NCI-H526 (cell line): ENCODE data around the gene SCYGR1.

Experiments used
- DNase-seq, 2 experiments: peaks; one replicate each; lab custom pipeline; 2025; lab: John Stamatoyannopoulos, UW

Gene SCYGR1

DNA sequence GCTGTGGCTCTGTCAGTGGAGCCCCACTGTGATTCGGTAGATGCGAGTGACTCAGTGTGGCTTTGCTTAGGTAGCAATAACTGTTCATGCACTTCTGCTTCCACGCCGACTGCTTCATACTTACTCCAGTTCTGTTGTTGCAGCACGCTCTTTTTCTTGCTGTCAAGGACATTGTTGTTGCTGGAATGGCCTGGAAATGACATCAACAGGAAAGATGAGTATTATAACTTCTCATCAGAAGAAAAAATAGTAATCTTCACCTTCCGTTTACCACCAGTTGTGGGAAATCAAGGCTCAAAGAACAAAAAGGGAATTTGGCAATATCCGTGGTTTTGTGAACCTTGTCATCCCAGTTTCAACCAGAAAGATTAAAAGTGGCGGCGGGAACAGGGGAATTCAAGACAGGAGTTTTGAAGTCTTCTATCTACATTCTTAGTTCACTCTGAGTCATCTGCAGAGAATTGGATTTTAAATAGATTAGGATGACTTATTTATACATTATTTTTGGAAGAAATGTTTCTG lies 16.9 kb downstream of the SCYGR1 start:
- DNase-seq: no peak

DNA sequence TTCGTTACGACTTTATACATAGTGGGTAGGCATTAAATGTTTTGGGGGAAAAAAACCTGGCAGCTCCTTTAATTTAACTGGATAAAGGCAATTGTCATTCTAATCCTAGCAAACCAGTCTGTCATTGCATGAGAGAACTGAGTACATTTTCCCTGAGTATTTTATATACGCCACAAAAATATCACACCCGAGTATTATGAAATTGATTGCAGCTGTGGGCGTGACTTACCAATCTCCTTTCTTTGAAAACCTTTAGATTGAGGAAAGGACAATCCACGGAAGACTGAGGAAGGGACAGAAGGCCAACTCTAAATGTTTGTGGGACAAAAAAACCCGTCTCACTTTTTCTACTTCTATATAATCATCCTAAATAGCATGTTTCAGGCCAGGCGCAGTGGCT lies 17.7 kb downstream of the SCYGR1 start:
- no peak for DNase-seq

DNA sequence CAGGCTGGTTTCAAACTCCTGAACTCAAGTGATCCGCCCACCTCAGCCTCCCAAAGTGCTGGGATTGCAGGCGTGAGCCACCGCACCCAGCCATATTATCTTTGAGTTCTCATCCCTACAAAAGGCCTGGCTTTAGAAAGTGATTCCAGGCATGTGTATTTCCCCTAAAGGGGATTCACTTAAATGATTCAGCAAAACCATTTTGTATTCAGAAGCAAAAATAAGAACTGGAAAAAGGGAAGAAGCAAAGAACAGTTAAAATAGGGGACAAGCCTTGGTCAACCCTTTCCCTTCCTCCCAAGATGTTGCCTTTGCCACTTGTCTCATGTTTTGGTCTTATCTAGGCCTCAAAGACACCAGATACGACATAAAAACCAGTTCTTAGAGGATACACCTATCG lies 19.2 kb downstream of the SCYGR1 start:
- no peak for DNase-seq

DNA sequence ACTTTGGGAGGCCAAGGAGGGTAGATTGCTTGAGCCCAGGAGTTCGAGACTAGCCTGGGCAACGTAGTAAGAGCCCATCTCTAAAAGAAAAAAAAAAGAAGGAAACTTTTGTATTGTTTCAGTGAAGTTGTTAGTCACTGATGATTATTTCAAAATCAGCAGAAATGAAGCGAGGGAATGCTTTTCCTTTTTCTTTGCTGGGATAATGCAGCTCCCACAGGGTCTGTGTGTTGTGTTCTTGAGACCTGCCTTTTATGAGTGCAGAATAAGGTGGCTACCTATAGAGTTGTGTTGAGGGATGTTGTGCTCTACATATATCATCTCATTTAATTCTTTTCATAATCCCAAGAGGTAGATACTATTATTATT lies 20.3 kb downstream of the SCYGR1 start:
- DNase-seq: no peak

DNA sequence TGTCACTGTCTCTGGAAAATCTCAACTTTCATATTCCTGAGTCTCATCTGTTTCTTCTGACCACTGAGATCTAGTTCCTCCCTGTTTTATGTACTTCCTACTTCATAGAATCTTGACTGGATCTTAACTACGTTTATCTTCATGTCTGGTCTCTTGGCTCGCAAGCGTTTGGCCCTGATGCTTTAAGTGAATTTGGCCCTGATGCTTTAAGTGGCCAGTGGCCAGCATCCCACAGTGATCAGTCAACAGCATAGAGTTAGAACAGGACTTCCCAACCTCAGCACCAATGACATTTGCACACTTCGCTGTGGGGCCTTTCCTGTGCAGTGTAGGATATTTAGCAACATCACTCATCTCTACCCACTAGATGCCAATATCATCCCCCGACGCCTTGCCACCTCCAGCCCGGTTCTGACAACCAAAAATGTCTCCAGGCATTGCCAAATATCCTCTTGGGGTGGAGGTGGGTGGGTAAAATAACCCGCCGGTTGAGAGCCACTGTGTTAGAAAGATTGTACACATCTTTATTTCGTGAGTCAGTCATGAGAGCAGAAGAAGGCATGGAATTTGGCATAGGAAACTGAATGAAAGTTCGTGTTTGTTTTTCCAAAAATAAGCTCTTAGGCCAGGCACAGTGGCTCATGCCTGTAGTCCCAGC lies 20.9 kb downstream of the SCYGR1 start:
- DNase-seq: no peak

DNA sequence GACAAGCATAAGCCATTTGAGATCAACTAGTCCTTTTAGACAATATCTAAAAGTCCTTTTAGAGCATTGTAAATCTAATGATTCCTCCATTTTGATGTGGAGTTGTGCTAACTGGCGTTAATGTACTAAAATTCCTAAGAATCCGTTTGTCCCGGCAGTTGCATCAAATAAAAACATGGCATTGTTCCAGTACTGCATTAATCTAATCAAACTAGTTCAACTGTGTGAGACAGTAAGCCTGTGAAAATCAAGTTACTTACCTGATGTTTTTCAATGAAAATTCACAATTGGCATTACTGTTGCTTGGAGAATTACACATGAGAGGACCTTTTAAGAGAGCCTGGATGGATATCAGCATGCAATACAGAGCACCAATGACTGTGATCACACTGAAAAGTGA lies 21.9 kb downstream of the SCYGR1 start:
- peak; percentile 34 to 47 for DNase-seq

DNA sequence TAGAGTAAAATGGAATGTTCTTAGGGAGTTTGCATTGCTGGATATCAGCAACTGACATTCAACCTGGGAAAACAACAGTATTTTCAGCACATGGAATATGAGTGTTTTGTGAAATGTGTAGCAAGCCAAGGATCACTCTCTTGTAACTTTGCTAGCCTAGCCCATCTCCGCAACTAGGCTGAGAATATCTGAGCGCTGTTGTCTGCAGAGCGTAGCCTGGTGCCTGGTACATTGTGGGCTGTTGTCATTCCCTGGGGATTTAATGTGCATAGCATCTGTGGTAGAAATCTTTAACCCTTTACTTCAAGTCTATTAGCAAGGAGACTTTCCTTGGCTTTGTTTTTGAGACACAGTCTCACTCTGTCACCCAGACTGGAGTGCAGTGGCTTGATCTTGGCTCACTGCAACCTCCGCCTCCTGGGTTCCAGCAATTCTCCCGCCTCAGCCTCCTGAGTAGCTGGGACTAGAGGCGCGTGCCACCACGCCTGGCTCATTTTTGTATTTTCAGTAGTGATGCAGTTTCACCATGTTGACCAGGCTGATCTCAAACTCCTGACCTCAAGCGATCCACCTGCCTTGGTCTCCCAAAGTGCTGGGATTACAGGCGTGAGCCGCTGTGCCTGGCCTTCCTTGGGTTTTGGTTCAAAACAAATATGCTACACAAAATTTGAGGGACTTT lies 23.0 kb downstream of the SCYGR1 start:
- peak; percentile 34 to 72 for DNase-seq

DNA sequence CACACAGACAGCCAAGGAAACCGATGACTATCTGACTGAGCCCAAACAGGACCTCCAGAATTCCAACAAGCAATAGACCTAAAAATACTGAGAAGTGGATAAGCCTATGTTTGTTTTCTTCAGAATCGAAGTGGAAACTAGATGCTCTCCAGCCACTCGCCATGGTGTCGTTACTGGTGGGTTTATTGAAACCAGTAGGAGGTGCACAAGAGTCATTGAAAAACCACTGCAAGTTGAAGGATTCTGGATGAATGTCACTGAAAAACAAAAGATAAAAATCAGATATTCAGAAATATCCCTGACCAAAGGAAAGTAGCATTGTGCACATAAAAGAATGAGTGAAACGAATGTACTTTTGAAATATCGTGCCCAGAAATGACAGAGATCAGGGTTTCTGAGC lies 24.0 kb downstream of the SCYGR1 start:
- DNase-seq: no peak

DNA sequence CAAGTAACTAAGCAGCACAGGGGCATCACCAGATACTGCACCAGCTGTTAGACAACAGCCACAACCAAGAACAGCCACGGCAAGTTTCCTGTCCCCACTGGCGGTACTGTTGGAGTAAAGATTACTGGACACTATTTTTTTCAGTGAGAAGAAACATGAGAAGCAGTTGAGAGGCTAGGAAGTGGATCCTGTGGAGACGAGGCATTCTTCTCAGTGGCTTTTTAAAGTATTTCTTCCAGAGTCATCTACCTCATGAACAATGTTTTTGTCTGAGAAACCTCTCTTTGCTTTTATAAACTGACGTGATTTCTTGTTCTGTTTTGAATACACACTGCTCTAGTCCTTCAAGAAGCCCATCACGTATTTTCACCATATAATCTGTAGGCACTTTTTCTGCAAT lies 27.4 kb downstream of the SCYGR1 start:
- no peak for DNase-seq

DNA sequence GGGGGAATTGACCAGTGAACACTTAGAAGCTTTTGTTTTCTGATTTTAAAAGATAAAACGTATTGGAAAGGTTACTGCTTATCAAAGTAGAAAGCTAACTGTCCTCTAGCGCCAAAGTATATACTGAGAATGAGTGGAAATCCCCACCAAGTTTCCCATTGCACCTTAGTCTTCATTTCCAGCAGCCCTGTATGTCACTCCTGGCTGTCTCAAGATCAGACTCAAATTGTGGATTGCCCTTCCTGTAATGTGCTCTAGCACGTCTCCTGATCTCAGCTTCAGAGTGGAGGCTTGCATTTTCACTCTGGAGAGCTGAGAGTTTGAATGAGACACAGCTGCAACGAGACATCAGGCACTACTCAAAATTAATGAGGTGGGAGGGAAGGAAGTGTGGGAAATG lies 36.1 kb downstream of the SCYGR1 start:
- DNase-seq: no peak

DNA sequence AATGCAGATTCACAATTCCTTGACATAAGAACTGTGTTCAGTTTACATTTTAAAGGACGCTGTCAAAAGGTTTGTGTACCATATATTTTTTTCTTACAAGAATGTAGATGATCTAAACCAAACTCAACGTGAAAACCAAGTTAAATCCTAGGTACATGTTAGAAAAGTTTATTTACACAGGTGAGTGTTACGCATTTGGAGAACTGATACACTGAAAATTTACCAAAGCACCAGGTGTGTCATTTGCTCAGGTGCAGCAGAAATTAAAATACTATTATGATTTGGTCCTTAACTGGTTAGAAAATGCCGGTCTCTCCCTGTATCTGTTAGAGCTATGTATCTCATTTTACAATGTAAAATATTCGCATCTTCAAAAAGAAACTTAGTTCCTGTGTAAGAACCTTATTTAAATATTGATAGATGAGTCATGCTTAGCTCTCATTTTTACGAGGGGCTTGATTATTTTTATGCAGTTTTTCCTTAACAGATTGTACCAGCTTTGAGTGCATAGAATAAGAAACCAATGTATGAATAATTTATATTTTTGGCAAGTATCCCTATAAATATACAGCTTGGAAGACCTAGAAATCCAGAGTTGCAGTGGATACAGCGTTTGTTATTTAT lies 37.6 kb downstream of the SCYGR1 start:
- no peak for DNase-seq

DNA sequence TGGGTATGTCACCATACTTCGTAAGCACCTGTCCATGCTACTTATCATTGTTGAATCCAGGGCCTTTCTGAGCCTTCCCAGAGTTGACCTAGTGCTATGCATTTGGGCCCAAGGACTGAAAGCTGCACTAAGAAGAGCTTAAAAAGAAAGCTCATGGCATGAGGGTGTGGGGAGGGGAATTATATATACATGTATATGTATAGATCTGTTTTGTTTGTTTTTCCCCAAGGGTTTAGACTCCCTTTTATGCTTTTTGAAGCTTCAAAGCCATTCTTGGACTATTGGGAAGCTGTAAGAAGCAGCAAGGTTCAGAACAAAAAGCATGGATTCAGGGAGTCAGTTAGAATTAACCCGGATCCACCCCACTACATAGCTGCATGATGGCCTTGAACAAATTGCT lies 39.4 kb downstream of the SCYGR1 start:
- no peak for DNase-seq

DNA sequence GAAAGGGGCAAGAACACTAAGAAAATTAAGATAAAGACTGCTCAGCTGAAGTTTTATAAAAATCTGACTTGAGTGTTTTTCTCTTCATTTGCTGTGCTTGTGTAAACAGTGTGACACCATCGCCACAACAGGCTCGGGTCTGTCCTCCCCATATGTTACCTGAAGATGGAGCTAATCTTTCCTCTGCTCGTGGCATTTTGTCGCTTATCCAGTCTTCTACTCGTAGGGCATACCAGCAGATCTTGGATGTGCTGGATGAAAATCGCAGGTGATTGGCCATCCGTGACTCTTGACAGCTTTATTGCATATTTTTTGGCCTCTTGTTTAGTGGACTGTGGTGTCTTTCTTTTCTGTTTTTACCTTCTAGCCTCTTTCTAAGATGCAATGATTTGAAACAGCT lies 40.6 kb downstream of the SCYGR1 start:
- no peak for DNase-seq

DNA sequence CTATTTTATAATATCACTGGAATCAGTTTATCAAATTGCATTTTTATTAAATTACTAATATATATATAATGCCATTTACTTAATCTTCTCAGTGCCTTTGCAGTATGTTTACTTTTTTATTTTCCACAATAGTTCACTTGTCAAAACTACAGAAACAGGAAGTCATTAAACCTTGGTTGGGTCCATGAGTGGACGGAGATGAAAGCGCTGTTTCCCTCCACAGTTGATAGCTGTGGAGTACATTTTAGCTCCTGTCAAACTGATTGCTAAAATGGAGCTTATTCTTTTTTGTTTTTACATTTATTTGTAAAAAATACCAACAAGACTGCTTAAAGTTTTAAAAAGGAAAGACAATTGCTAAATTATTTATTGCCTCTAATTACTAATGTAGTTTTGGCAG lies 43.5 kb downstream of the SCYGR1 start:
- no peak for DNase-seq

DNA sequence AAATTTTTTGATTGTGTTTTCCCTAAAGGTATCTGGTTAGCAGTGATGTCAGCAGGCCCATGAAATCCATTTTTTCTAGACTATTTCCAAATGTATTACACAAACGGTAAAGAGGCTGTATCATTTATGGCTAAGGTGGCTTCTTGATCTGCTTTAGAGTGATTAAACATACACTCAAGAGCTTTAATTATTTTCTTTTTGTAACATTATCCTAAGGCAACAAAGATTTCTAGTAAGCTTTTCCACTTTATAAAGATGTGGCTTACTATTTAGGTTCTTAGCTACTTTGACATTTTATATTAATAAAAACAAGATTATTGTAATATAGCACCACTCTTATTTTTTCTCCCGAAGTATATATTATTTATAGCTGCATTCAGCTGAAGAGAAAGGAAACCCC lies 46.2 kb downstream of the SCYGR1 start:
- no peak for DNase-seq

DNA sequence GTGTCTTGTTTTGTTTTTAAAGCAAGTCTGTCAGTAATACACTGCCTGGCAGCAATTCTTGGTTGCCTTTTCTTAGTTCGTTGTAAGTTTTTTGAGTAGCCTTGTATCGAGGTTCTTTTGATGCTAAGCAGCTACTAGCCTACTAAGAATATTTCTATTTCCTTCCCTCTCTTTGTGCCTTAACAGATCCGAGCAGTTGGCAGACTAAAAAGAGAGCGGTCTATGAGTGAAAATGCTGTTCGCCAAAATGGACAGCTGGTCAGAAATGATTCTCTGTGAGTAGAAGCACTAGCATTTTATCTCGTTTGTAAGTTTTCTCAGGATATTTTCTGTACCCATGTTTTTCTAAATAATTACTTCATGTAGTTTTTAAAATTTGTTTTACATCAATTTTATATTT lies 47.6 kb downstream of the SCYGR1 start:
- DNase-seq: no peak

DNA sequence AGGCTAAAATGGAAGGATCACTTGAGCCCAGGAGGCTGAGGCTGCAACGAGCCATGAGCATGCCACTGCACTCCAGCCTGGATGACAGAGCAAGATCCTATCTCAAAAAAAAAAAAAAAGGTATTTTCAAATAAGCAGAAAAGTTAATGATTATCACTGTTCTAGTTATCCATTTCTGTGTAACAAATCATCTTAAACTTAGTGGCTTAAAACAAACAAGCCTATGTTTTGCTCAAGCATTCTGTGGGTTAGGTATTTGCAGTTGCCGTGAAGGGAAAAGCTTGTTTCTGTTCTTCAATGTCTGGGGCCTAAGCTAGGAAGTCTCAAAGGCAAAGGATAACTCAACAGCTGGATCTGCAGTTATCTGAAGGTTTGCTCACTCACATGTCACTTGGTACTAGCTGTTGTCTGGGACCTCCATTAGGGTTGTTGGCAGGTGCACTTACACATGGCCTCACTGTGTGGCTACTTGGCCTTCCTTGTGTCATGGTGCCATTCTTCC lies 48.6 kb downstream of the SCYGR1 start:
- no peak for DNase-seq
